ENCODE results near the gene NT5DC1.
A peak's percentile ranks its signal among the peaks of the same experiment; 100 is the strongest.
"Not testable (repeated sequence)": the region's sequence is repeated elsewhere in the genome, so short reads cannot be mapped to it uniquely, and the experiment has no call there.

Gene NT5DC1

DNA sequence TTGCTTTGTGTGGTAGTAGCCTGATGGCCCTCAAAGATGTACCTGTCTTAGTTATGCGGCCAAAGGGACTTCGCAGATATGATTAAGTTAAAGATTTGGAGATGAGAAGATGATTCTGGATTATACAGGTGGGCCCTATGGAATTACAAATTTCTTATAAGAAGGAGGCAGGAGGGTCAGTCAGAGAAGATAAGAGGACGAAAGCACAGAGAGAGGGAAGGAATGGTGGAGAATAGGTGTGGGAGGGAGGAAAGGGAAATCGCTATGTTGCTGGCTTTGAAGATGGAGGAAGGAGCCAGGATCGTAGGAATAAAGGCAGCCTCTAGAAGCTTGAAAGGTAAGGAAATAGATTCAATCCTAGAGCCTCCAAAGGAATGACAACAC lies 180.3 kb downstream of the NT5DC1 start:
- no peak for DNase-seq

DNA sequence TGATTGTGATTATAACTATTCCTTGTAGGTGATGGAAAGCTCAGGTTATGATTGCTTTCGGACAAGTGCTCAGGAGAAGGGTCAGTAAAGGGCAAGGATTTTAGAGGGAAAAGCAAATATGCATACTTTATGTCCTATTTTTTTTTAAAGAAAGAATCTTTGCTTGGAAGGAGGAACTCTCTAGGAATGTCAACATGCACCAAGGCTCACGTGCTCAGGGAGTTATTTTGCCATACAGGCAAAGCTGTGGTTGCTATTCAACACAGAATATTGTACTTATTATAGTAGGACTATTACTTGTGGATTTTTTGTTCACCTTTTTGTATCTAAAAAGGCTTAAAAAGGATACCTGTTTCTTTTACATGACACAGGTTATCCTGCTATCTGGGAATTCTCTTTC lies 182.0 kb downstream of the NT5DC1 start:
- DNase-seq = no peak

DNA sequence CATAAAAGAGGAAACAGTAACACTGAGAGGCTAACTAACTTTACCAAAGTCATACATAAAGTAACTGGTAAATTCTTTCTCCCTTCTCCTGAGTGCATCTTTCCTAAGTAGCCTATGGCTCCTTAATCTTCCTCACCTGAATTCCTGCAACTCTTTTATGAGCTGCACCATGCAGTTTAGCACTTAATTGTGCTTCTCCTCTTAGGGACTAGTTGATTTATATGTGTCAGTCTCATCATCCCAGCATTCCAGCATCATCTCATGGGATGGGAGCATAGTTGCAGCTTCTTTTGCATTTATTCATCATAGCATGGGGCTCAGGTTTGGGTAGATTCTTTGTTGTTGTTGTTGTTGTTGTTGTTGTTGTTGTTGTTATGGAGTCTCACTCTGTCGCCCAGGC lies 182.5 kb downstream of the NT5DC1 start:
- no peak for DNase-seq

DNA sequence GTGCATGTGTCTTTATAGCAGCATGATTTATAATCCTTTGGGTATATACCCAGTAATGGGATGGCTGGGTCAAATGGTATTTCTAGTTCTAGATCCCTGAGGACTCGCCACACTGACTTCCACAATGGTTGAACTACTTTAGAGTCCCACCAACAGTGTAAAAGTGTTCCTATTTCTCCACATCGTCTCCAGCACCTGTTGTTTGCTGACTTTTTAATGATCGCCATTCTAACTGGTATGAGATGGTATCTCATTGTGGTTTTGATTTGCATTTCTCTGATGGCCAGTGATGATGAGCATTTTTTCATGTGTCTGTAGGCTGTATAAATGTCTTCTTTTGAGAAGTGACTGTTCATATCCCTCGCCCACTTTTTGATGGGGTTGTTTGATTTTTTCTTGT lies 184.3 kb downstream of the NT5DC1 start:
- DNase-seq = not testable (repeated sequence)

DNA sequence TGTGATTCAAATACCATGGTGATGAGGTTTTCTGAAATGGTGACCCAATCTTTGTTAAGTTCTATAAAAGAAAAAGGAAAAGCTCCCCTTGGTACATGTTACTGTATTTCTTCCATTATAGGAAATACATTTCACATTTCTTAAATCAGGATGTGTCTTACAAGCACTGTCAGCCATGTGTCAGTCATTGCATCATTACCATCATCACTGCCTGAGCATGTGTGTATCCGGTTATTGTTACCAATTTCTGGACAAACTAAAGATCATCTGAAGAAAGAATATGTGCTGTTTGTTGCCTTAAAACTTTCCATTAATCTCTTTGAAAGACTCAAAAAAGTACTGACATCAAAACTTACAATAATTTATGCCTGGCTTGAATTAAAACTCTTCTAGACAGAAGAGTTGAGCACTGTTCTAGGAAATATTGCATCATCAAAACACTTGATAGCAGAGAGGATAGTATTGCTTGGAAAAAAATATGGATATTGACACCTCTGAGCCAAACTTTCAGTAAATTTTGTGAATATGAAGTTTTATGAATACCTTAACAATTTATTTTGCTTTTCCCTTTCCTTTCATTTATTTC lies 186.2 kb downstream of the NT5DC1 start:
- DNase-seq = no peak

DNA sequence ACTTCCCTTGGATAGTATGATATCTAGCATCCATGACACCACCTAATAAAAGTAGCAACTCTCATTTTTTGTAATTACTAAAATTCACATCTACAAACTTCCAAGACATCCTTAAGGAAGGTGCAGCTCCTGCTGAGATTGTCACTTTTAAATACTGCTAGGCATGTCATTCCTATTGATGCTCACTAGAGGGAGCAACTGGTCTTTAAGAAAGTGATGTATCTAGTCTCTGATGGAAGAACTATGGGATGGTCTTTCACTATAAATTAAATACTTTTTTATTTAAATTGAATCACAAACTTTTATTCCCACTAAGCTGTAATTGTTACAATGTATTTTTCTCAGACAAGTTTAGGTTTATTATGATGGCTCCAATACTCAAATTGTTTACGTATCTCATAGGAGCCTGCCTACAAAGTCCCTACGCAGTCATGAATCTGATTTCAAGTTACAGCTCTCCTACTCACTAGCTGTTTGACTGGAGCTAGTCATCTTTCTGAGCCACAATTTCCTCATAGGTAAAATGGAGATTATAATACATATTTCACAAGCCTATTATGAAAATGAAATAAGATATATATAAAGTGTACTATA lies 187.1 kb downstream of the NT5DC1 start:
- DNase-seq = peak; percentile 33

DNA sequence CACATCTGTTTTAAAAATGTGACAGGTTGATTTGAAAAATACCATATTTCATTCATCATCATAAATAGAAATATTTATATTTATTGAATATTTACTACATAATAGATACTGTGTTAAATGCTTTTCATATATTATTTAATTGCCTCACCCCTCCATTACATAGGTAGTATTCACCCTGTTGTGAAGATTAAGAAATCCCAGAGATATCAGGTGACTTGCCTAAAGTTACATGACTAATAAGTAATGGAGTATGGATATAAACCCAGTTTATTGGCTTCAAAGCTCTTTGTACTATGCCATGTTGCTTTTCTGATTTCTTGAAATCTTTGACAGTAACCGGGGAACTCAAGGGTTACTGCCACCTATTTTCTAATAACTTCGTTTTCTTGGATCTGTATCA lies 189.2 kb downstream of the NT5DC1 start:
- DNase-seq = no peak

DNA sequence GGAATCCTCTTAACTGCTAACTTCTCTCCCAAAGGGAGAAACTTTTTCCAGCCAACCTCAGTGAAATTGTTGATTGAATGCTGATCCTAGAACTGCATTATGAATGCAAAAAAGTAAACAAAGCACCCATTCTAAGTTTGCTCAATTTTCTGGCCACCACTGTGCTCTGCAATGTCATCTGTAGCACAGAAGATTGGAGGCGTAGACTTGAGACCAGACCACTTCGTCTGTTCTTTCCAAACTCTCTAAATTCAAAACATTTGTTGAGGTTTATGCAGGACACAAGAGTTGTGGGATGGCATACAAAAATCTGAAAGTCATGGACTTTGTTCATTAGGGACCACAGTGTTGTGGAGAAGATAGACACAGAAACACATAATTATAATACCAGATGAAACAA lies 190.1 kb downstream of the NT5DC1 start:
- DNase-seq = no peak

DNA sequence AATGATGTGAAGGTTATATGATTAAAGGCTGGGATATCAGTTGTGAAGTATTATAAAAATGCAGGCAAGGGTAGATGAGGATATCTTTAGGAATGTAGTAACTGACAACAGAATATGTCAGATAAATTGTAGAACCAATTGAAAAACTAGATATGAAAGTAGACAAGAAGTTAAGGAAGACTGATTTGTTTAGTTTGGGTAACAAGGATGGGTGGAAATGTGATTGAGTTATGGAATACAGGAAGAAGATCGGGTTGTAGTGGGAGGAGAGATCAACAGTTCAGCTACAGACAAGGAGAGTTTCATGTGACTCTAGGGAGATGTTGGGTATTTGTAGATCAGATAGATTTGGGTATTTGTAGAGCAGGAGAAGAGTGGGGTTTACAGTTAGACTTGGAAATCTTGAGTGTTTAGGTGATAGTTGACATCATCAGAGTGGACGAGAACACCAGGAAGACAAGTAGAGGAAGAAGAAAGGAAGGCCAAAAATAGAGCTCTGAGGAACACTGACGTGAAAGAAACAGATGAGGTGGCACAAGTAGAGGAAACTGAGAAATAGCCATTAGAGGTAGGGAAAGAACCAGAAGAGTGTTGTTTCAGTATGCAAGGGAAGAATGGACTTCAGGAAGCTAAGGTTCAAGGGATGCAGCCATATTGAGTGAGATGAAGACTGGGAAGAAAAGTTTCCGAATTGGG lies 191.2 kb downstream of the NT5DC1 start:
- DNase-seq = no peak

DNA sequence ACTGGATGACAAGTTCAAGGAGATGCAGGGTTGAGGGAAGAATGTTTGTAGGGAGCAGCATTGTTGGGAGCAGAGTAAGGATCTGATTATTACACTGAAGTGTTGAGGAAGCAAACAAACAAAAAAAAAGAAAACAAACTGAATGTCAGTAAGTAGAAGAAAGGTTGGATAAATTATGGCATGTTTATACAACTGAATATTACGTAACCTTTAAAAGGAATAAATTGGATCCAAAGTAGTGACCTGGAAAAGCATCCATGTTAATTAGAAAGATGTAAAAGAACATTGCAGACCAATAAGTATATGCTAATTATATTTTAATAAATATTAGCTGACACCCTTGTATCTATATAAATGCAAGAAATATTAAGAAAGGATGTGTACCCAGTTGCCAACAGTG lies 191.9 kb downstream of the NT5DC1 start:
- DNase-seq = no peak

DNA sequence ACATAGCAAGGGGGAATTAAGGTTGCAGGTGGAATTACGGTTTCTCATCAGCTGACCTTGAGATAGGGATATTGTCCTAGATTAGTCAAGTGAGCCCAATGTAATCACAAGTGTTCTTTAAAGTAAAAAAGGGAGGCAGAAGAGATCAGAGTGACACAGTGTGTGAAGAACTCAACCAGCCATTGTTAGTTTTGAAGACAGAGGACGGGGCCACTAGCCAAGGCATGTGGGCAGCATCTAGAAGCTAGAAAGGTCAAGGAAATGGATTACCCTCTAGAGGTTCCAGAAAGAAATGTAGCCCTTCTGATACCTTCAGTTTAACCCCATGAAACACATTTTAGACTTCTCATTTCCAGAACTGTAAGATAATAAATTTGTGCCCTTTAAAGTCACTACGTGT lies 197.6 kb downstream of the NT5DC1 start:
- DNase-seq = no peak

DNA sequence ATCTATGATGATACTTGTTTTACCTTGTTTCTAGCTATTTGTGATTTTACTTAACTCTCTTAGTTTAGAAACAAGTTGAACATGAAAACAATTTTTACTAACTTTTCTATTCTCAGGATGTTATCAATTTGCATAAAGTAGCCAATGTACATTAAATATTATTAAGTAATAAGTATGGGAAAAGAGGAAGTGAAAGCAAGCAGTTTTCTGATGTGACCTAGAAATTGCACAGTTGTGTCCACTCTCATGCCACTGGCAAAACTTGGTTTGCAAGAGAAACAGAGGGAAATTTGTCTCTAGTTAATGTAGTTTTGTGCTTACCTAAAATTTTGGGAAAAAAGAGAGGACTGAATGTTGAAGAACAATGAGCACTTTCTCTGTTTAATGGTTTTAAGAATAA lies 198.3 kb downstream of the NT5DC1 start:
- DNase-seq = no peak

Data from NCI-H510A treated with DMSO at 0.1 percent for 48 hours (cell line).